Smooth muscle cell of the brain vasculature (primary cell): ENCODE data around the gene ANKRD33.
"Not testable (repeated sequence)": the region's sequence is repeated elsewhere in the genome, so short reads cannot be mapped to it uniquely, and the experiment has no call there.

ENCODE experiments used
- DNase-seq: peaks from one replicate; pipeline ENCODE4 v3.0.0-alpha.2; 2012; ENCODE audit warnings: low read depth, low spot score

Gene ANKRD33

DNA sequence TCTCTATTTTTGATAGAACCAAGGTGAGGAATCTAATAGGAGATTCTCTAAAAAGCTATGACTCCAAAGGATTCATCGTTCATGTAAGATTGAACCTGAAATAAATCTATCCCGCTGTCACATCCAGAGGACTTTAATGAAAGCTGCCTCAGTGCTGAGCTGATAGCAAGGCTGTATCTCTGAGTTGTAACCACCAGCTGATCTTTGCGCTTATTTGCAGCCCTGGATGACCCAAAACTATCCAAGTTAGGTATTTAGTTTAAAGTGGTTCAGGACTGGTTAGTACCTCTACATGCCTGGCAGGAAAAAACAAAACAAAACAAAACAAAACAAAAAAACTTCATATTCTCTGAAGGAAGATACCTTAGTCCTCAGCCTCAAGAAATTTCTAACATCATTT, 8.8 kb upstream of the ANKRD33 start:
- DNase-seq, result no peak

DNA sequence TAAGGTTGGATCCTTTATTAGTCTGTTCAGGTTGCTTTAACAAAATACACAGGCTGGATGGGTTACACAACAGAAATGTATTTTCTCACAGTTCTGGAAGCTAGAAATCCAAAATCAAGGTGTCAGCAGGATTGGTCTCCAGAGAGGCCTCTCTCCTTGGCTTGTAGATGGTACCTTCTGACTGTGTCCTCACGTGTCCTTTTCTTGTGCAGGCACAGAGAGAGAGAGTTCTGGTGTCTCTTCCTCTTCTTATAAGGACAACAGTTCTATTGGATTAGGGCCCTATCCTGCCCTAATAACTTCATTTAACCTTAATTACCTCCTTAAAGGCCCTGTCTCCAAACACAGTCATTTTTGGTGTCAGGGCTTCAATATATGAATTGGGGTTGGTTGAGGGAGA, 4.6 kb upstream of the ANKRD33 start:
- DNase-seq, result no peak

GRCh38 chr12:51883998-51884675, 3.8 kb upstream of the ANKRD33 start:
- no peak for DNase-seq

GRCh38 chr12:51884676-51885229, 3.1 kb upstream of the ANKRD33 start:
- no peak for DNase-seq

- not testable (repeated sequence) for DNase-seq
Measured at GRCh38 chr12:51885294-51886020, 2.4 kb upstream of the ANKRD33 start.

DNA sequence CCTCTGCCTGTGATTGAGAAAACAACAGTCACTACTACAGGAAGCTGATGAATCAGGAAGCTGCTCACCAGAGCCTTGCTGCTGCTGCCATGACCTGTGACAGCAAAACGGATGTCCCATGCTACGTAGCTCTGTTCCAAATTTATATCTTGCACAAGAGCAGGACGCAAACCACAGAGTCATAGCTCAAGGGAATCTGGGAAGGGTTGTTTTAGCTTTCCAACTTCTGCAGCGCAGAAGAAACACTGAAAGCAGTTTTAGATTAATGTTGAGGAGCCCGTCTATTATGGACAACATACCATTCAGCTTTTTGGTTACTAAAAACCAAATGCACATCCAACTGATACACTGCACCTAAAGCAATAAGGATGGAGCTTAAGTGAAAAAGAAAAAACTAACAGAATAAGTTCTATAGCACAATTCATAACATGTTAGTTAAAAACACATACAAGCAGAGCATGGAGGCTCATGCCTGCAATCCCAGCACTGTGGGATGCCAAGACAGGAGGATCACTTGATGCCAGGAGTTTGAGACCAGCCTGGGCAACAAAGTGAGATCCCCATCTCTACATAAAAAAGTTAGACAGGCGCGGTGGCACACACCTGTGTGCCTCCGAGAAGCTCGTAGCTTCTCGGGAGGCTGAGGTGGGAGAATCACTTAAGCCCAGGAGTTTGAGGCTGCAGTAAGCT, 1.7 kb upstream of the ANKRD33 start:
- peak; percentile 79 for DNase-seq

DNA sequence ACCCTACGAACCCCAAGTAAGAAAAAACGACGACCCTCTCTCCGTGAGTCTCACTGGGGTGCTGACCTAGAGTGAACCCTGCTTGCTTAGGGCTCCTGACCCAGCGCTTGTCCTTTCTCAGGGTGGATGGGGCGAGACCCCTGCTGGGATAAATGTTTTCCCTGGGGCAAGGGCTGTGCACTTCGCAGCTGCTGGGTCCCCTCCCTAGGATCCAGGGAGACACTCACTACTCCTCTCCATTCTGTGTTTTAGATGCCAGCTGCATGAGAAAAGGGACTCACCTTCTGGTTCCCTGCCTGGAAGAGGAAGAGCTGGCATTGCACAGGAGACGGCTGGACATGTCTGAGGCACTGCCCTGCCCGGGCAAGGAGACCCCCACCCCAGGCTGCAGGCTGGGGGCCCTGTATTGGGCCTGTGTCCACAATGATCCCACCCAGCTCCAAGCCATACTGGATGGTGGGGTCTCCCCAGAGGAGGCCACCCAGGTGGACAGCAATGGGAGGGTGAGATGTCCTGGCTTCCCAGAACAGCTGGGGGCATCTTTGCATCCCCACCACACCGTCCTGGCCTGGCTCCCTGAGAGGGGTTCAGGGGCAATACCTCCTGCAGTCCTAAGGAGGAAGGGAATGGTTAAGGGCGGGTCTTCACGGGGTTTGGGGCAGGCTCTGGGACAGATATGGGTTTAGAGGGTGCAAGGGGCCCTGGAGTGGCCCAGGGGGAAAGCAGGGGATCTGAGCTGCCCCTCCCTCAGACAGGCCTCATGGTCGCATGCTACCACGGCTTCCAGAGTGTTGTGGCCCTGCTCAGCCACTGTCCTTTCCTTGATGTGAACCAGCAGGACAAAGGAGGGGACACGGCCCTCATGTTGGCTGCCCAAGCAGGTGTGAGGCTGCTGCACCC, 663 bp downstream of the ANKRD33 start:
- DNase-seq, result no peak

DNA sequence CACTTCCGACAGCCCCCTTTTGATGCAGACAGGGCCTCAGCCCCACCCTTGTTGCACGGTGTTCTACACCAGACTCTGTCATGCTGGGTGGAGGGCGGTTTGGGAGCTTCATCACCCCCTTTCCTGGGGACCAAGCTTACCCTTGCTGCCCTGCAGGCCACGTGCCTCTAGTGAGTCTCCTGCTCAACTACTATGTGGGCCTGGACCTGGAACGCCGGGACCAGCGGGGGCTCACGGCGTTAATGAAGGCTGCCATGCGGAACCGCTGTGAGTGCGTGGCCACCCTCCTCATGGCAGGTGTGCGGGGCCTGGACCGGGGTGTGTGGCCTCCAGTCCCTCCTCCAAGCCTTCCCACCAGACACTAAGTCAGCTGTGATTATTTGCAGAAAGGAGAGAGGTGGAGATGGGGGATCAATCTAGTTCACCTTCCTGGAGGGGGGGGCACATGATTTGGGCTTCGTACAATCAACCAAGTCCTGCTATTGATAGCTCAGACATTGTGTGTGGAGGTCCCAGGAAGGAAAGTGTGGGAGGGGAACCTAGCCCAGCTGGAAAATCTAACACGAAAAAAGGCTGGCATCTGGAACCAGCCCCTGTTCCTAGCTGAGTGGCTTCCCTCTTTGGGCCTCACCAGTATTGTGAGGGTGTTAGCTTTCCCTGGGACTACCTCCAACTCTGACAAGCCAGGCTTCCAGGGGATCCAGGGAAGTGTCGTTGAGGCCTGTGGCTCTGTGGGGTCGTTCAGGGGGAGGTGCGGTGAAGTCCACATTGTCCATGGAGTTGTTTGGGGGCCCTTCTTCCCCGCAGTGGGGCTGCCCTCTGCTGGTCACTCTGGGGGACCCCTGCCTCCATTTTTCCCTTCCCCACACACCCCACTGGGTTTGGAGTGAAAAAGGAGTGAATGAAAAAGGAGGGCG, 1.6 kb downstream of the ANKRD33 start:
- DNase-seq, result no peak

- DNase-seq, result no peak
Measured at GRCh38 chr12:51890133-51890464, 2.2 kb downstream of the ANKRD33 start.

- DNase-seq, result no peak
Measured at GRCh38 chr12:51890511-51891171, 2.7 kb downstream of the ANKRD33 start.

GRCh38 chr12:51891843-51892242, 3.9 kb downstream of the ANKRD33 start:
- no peak for DNase-seq

DNA sequence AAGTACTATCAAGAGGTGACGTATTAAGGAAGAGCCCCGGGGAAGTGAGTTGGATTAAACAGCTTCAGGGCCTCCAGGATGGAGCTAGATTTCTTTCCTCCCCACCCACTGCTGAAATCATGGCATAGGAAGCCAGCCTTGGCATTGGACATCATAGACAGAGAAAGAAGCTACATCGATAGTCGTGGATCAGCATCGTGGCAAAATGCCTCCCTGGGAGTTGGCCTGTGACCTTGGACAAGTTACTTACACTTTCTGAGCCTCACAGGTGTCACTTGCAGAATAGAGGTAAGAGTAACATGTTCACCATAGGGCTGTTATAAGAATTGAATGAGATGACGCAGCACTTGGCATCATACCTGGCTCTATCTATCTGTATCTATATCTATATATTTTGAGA, 5.9 kb downstream of the ANKRD33 start:
- no peak for DNase-seq

DNA sequence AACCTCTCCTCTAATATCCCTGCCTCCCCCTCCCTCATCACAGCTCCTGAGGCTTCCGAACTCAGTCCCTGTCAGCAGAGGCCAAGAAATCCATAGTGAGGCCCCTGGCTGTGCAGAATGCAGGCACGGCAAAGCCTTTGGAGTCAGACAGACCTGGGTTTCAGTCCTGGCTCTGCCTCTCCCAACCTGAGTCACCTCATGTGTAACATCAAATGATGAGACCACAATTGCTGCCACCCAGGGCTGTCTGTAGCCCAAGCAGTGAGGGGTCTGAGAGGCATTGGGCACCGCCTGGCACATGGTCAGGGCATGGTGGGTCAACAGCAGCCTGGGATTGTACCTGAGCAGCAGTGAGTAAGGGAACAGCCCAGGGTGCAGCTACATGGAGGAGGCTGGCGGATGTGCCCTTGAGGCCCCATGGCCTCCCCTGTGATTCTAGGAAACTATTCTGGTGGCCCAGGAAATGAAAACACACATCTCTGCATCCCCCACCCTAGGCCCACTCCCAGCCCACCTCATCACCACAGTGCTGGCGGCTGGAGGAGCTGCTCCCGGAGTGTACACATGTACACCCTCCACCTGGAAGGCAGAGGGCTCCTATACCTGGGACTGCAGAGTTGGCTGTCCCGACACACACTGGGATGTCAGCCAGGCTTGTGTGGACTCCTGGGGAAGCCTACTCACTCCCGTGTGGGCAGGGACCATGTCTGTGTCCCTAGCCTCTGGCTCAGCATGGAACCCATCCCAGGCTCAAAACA, 7.7 kb downstream of the ANKRD33 start:
- no peak for DNase-seq

- no peak for DNase-seq
Measured at GRCh38 chr12:51896236-51896635, 8.3 kb downstream of the ANKRD33 start.

DNA sequence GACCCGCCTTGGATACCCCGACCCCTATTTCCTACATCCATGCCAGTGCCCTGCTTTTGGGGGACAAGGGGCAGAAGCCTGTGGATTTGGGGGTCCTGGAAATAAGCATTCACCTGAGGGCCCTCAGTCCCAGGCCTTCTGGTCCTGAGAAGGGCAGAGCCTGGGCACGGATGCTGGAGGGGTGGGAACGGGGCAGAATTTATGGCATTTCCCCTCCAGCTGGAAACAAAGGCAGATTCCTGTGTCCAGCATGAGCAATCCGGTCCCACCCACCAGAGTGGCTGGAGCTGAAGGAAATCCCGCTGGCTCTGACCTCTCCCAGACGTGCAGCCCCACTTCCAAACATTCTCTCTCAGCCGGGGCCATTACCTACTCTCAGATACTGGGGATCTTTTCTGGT, 9.3 kb downstream of the ANKRD33 start:
- DNase-seq, result no peak

DNA sequence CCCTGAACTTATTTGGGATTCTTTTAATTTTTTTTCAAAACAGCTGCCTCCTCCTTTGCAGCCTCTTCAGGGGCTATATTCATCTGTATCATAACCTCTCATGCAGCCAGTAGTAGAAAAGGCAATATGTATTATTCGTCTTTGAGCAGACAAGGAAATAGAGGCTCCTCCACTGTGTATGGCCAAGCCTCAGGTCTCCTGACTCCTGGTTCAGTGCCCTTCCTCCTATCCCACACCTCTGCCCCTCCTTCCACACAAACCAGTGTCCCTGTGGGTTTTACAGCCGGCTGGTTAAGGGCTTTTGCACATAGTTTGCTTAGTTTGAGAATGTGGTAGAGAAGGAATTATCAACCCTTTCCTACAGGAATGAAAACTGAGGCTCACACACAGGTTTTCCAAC, 10.6 kb downstream of the ANKRD33 start:
- no peak for DNase-seq

- DNase-seq, result no peak
Measured at GRCh38 chr12:51898937-51899336, 11.0 kb downstream of the ANKRD33 start.

DNA sequence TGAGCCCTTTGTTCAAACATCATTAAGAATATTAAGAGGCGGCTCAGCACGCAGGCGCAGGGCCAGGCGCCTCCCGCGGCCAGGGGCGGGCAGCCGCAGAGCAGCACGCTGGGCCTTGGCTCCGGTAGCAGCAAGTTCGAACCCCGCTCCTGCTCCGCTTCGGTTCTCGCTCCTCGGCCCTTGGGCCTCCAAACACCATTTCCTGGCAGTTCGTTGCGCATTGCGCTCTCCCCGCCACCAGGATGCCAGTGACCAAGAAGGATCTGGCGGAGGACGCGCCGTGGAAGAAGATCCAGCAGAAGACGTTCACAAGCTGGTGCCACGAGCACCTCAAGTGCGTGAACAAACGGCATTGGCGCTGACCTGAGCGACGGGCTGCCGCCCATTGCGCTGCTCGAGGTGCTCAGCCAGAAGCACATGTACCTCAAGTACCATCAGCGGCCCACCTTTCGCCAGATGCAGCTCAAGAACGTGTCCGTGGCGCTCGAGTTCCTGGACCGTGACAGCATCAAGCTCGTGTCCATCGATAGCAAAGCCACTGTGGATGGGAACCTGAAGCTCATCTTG, 12.5 kb downstream of the ANKRD33 start:
- no peak for DNase-seq
